ENCODE measurements around the gene SPINT2.

SPINT2 gene

DNA sequence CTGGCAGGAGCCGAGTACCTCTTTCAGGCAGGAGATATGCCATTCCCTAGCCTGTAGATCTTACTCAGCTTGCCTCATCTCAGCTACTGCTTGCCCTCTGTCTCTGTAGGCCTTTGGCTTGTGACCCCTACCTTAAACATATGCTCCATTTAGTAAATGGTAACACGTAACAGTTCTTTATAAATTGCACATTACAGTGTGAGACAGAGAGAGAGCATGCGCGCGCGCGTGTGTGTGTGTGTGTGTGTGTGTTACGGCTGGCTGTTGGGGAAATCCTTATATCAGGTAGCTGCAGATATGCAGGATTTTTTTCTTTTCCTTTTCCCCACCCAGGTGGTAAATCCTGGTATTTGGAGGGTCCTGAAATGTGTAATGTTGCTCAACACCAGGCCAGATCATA, 4.2 kb downstream of the SPINT2 start:
- Histone ChIP-seq H3K9me3 (ENCODE audit: control insufficient read depth, insufficient read depth, low read length) (no peaks in the 10 kb centered on the region), H3K27me3 (ENCODE audit: control insufficient read depth, insufficient read depth, low read length) (no peaks in the 10 kb centered on the region), H3K4me3 (ENCODE audit: low read length) (no peak overlapping the region), H3K27ac (ENCODE audit: low read length) (no peak overlapping the region), H3K4me1 (ENCODE audit: control insufficient read depth, insufficient read depth, low read length) (0 out of 2 replicates have a peak, but pooled peaks cover 3% of the 10 kb centered on the region), H3K36me3 (ENCODE audit: control insufficient read depth, insufficient read depth, low read length) (no peaks in the 10 kb centered on the region)
- no CpG with 5 or more reads among the region's 8 CpGs for WGBS (ENCODE audit: insufficient coverage, insufficient read length)
- no peak for DNase-seq (ENCODE audit: low read depth, low spot score)

DNA sequence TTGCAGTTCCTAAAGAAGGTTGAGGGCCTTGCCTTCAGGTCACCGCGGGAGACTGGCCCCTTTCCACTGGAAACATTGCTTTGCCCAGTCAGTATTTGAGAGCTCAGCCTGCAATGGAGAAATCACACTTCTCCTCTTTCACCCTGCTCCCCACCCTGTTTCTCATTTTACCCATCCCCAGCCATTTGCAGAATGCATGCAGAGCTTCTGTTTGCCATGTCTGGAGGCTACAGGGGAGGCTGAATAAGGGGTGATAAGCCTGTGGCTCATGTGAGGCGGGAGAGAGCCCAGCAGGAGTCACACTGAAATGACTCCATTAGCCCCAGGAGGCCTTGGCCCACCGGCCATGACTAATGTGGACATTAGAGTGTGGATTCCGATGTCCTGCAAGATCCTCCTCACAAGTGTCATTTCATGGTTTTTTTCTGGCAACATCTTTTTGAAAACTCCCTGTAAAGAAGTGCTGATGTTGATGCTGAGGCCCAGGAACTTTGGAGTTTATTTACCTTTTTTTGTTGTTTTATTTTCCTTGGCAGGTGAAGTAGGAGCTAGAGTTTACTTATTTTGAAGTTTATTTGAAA, 6.3 kb downstream of the SPINT2 start:
- H3K9me3 ChIP-seq (ENCODE audit: control insufficient read depth, insufficient read depth, low read length): no peaks in the 10 kb centered on the region
- H3K27ac ChIP-seq (ENCODE audit: low read length): no peak overlapping the region
- no peaks in the 10 kb centered on the region for H3K27me3 ChIP-seq (ENCODE audit: control insufficient read depth, insufficient read depth, low read length)
- H3K4me1 ChIP-seq (ENCODE audit: control insufficient read depth, insufficient read depth, low read length): 0 out of 2 replicates have a peak, but pooled peaks cover 3% of the 10 kb centered on the region
- no peak overlapping the region for H3K4me3 ChIP-seq (ENCODE audit: low read length)
- WGBS (ENCODE audit: insufficient coverage, insufficient read length): no CpG with 5 or more reads among the region's 5 CpGs
- no peak for DNase-seq (ENCODE audit: low read depth, low spot score)
- no peaks in the 10 kb centered on the region for H3K36me3 ChIP-seq (ENCODE audit: control insufficient read depth, insufficient read depth, low read length)

DNA sequence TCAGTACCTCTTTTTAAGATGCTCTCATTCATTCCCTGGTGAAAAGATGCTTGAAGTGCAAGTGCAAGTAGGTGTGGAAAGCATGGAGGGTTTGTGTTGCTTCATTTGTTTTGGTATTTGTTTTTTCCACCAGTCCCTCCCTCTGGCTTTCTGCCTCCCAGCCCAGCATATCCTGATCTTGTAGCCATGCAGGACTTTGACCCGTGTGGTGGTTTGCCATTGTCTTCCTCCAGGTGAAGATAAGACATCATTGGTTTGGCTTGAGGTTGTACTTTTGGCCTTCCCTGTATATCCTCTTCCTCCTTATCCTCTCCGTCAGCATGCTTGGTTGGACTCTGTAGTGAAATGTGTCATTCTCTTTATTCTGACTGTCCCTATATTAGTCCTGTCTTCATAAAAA, 9.1 kb downstream of the SPINT2 start:
- WGBS (ENCODE audit: insufficient coverage, insufficient read length): no CpG with 5 or more reads among the region's 2 CpGs
- no peak overlapping the region for H3K27ac ChIP-seq (ENCODE audit: low read length)
- H3K36me3 ChIP-seq (ENCODE audit: control insufficient read depth, insufficient read depth, low read length): no peaks in the 10 kb centered on the region
- H3K4me1 ChIP-seq (ENCODE audit: control insufficient read depth, insufficient read depth, low read length): no peaks in the 10 kb centered on the region
- DNase-seq (ENCODE audit: low read depth, low spot score): no peak
- no peaks in the 10 kb centered on the region for H3K27me3 ChIP-seq (ENCODE audit: control insufficient read depth, insufficient read depth, low read length)
- H3K9me3 ChIP-seq (ENCODE audit: control insufficient read depth, insufficient read depth, low read length): no peaks in the 10 kb centered on the region
- no peak overlapping the region for H3K4me3 ChIP-seq (ENCODE audit: low read length)

GRCh38 chr19:38274739-38275138, 10.4 kb downstream of the SPINT2 start:
- Histone ChIP-seq H3K27ac (ENCODE audit: low read length) (no peak overlapping the region), H3K4me3 (ENCODE audit: low read length) (no peak overlapping the region), H3K9me3 (ENCODE audit: control insufficient read depth, insufficient read depth, low read length) (no peaks in the 10 kb centered on the region), H3K4me1 (ENCODE audit: control insufficient read depth, insufficient read depth, low read length) (no peaks in the 10 kb centered on the region), H3K36me3 (ENCODE audit: control insufficient read depth, insufficient read depth, low read length) (no peaks in the 10 kb centered on the region), H3K27me3 (ENCODE audit: control insufficient read depth, insufficient read depth, low read length) (no peaks in the 10 kb centered on the region)
- no CpG with 5 or more reads among the region's 9 CpGs for WGBS (ENCODE audit: insufficient coverage, insufficient read length)
- DNase-seq (ENCODE audit: low read depth, low spot score): no peak

- H3K36me3 ChIP-seq (ENCODE audit: control insufficient read depth, insufficient read depth, low read length): peaks cover 4% of the 10 kb centered on the region; the same call in 1 of the 2 replicates
- H3K9me3 ChIP-seq (ENCODE audit: control insufficient read depth, insufficient read depth, low read length): no peaks in the 10 kb centered on the region
- H3K27ac ChIP-seq (ENCODE audit: low read length): no peak overlapping the region
- DNase-seq (ENCODE audit: low read depth, low spot score): no peak
- no peaks in the 10 kb centered on the region for H3K27me3 ChIP-seq (ENCODE audit: control insufficient read depth, insufficient read depth, low read length)
- no peaks in the 10 kb centered on the region for H3K4me1 ChIP-seq (ENCODE audit: control insufficient read depth, insufficient read depth, low read length)
- H3K4me3 ChIP-seq (ENCODE audit: low read length): no peak overlapping the region
- no CpG with 5 or more reads among the region's 7 CpGs for WGBS (ENCODE audit: insufficient coverage, insufficient read length)
These were observed 12.7 kb downstream of the SPINT2 start for GRCh38 chr19:38276942-38277517.

DNA sequence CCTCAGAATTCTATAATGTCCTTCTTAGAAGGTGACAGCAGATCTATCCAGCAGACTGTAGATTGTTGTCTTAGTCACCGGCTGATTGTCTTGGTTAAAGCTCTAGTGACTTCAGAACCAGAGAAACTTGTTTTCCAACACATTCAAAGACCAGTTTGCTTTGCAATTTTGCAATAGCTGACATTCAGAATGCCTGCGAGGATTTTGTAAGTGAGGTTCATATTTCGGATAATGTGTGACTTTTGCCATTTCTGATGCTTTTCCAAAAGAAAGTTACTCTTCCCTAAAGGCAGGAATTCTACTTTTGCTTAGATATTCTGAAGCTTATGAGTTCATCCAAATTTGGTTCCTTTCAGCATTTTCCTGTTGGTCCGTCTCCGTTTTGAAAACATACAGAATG, 13.2 kb downstream of the SPINT2 start:
- H3K4me1 ChIP-seq (ENCODE audit: control insufficient read depth, insufficient read depth, low read length): no peaks in the 10 kb centered on the region
- H3K27ac ChIP-seq (ENCODE audit: low read length): no peak overlapping the region
- no peaks in the 10 kb centered on the region for H3K27me3 ChIP-seq (ENCODE audit: control insufficient read depth, insufficient read depth, low read length)
- WGBS (ENCODE audit: insufficient coverage, insufficient read length): no CpG with 5 or more reads among the region's 5 CpGs
- H3K9me3 ChIP-seq (ENCODE audit: control insufficient read depth, insufficient read depth, low read length): no peaks in the 10 kb centered on the region
- H3K4me3 ChIP-seq (ENCODE audit: low read length): no peak overlapping the region
- no peak for DNase-seq (ENCODE audit: low read depth, low spot score)
- H3K36me3 ChIP-seq (ENCODE audit: control insufficient read depth, insufficient read depth, low read length): peaks cover 4% of the 10 kb centered on the region; the same call in 1 of the 2 replicates

- Histone ChIP-seq H3K27me3 (ENCODE audit: control insufficient read depth, insufficient read depth, low read length) (no peaks in the 10 kb centered on the region), H3K4me1 (ENCODE audit: control insufficient read depth, insufficient read depth, low read length) (no peaks in the 10 kb centered on the region), H3K36me3 (ENCODE audit: control insufficient read depth, insufficient read depth, low read length) (peaks cover 4% of the 10 kb centered on the region; the same call in 1 of the 2 replicates), H3K27ac (ENCODE audit: low read length) (no peak overlapping the region), H3K9me3 (ENCODE audit: control insufficient read depth, insufficient read depth, low read length) (no peaks in the 10 kb centered on the region), H3K4me3 (ENCODE audit: low read length) (no peak overlapping the region)
- no CpG with 5 or more reads among the region's 9 CpGs for WGBS (ENCODE audit: insufficient coverage, insufficient read length)
- DNase-seq (ENCODE audit: low read depth, low spot score): no peak
These were observed 13.8 kb downstream of the SPINT2 start for GRCh38 chr19:38277969-38278680.

GRCh38 chr19:38278751-38279150, 14.4 kb downstream of the SPINT2 start:
- Histone ChIP-seq H3K4me3 (ENCODE audit: low read length) (no peak overlapping the region), H3K27ac (ENCODE audit: low read length) (no peak overlapping the region), H3K4me1 (ENCODE audit: control insufficient read depth, insufficient read depth, low read length) (no peaks in the 10 kb centered on the region), H3K27me3 (ENCODE audit: control insufficient read depth, insufficient read depth, low read length) (no peaks in the 10 kb centered on the region), H3K9me3 (ENCODE audit: control insufficient read depth, insufficient read depth, low read length) (no peaks in the 10 kb centered on the region), H3K36me3 (ENCODE audit: control insufficient read depth, insufficient read depth, low read length) (peaks cover 4% of the 10 kb centered on the region; the same call in 1 of the 2 replicates)
- no CpG with 5 or more reads among the region's 2 CpGs for WGBS (ENCODE audit: insufficient coverage, insufficient read length)
- DNase-seq (ENCODE audit: low read depth, low spot score): no peak

DNA sequence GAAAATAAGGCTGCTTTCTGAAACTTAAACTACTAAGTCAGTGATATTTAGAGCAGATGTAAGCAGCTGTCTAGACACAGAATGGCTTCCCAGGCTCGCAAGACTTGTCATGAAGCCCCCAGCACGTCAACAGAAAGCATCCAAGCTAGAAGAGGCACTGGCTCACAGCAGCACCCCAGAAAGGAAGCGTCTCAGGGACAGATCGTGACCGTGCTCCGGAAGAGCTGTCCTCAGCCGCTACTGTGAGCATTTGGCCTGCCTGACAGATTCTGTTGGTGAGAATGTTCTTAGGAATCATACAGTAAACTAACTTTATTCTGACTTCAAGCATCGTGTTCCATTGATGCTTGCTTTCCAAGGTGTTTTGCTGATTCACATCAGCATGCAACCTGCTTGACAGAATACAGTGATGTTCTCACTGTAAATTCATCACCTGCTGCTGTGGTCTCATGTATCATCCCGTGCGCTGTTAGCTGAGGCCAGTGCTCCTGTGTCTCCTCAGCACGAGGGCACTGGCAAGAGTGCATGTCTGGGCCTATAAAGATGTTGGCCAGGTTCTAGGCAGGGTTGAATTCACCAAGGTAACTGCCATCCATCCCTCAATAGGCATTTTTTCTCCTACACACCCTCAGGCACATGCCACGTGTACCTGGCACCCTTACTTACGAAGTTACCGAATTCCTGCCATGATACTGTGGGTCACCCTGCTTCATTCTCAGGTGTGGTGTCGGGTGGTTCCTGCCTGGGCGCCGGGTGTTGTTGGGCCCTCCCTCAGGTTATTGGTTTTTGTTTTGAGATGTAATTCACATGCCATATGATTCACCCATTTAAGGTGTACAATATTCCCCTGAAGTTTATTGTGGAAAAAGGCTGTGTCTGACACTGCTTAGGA, 15.9 kb downstream of the SPINT2 start:
- no peak overlapping the region for H3K4me3 ChIP-seq (ENCODE audit: low read length)
- no peaks in the 10 kb centered on the region for H3K4me1 ChIP-seq (ENCODE audit: control insufficient read depth, insufficient read depth, low read length)
- no peaks in the 10 kb centered on the region for H3K27me3 ChIP-seq (ENCODE audit: control insufficient read depth, insufficient read depth, low read length)
- no peak for DNase-seq (ENCODE audit: low read depth, low spot score)
- no peaks in the 10 kb centered on the region for H3K9me3 ChIP-seq (ENCODE audit: control insufficient read depth, insufficient read depth, low read length)
- H3K27ac ChIP-seq (ENCODE audit: low read length): no peak overlapping the region
- WGBS (ENCODE audit: insufficient coverage, insufficient read length): no CpG with 5 or more reads among the region's 17 CpGs
- H3K36me3 ChIP-seq (ENCODE audit: control insufficient read depth, insufficient read depth, low read length): peaks cover 4% of the 10 kb centered on the region; the same call in 1 of the 2 replicates

All from iPS DF 6.9 (cell line).